NCI-H2107 (cell line): ENCODE data around the gene SPATA33.
"Not testable (repeated sequence)": the region's sequence is repeated elsewhere in the genome, so short reads cannot be mapped to it uniquely, and the experiment has no call there.

Experiments
- DNase-seq: peaks from one replicate; lab custom pipeline; 2025; lab: John Stamatoyannopoulos, UW

SPATA33 gene

GRCh38 chr16:89693931-89694783, 36.5 kb downstream of the SPATA33 start:
- DNase-seq = no peak

- not testable (repeated sequence) for DNase-seq
Observed at GRCh38 chr16:89694784-89695085, 37.1 kb downstream of the SPATA33 start.

- no peak for DNase-seq
Observed at GRCh38 chr16:89695086-89695874, 37.6 kb downstream of the SPATA33 start.

GRCh38 chr16:89695875-89696669, 38.4 kb downstream of the SPATA33 start:
- no peak for DNase-seq

- no peak for DNase-seq
Observed at GRCh38 chr16:89696670-89697128, 39.1 kb downstream of the SPATA33 start.

GRCh38 chr16:89697161-89697615, 39.6 kb downstream of the SPATA33 start:
- peak; percentile 28 for DNase-seq

- no peak for DNase-seq
Observed at GRCh38 chr16:89697616-89698331, 40.1 kb downstream of the SPATA33 start.

GRCh38 chr16:89698717-89699116, 41.1 kb downstream of the SPATA33 start:
- not testable (repeated sequence) for DNase-seq

GRCh38 chr16:89699629-89700099, 42.0 kb downstream of the SPATA33 start:
- DNase-seq = not testable (repeated sequence)

GRCh38 chr16:89700100-89700648, 42.5 kb downstream of the SPATA33 start:
- DNase-seq = peak; percentile 99

- DNase-seq = no peak
Observed at GRCh38 chr16:89700649-89701424, 43.2 kb downstream of the SPATA33 start.

GRCh38 chr16:89701425-89702406, 44.1 kb downstream of the SPATA33 start, which contains the start of gene SPATA2L:
TSS of gene SPATA2L (minus strand) at chr16:89701705. CDS start at chr16:89701232, 473 bp downstream.
- peak; percentile 90 for DNase-seq

- DNase-seq = no peak
Observed at GRCh38 chr16:89704281-89704680, 46.6 kb downstream of the SPATA33 start.

GRCh38 chr16:89705006-89705405, 47.4 kb downstream of the SPATA33 start:
- no peak for DNase-seq

- DNase-seq = no peak
Observed at GRCh38 chr16:89706518-89707260, 49.1 kb downstream of the SPATA33 start.

GRCh38 chr16:89707695-89708094, 50.1 kb downstream of the SPATA33 start:
- DNase-seq = no peak

- no peak for DNase-seq
Observed at GRCh38 chr16:89708481-89708931, 50.9 kb downstream of the SPATA33 start.

- no peak for DNase-seq
Observed at GRCh38 chr16:89709166-89709565, 51.5 kb downstream of the SPATA33 start.
